DOHH2 (cell line): ENCODE data around the gene NHERF2.

Experiments
- H3F3A ChIP-seq: fragments of 200-600 bp; sonication (generic), shearing (Covaris generic); 2 replicates; pipeline ENCODE4 v1.6.0; 2016; ENCODE audit warnings: antibody characterized with exemption, mild to moderate bottlenecking; ENCODE audit not compliant: control insufficient read depth, insufficient read depth
- H3K27ac ChIP-seq: fragments of 200-600 bp; sonication (generic); 2 replicates; pipeline ENCODE4 v1.5.1; 2014; ENCODE audit warnings: low read depth, mild to moderate bottlenecking, low read length, moderate library complexity
- H3K27me3 ChIP-seq: fragments of 200-600 bp; sonication (generic); 2 replicates; pipeline ENCODE4 v1.6.1; 2014; ENCODE audit warnings: mild to moderate bottlenecking, low read length, mixed read lengths; ENCODE audit not compliant: control insufficient read depth
- H3K36me3 ChIP-seq: fragments of 200-600 bp; sonication (generic); 2 replicates; pipeline ENCODE4 v1.6.1; 2014; ENCODE audit warnings: mild to moderate bottlenecking, low read length, moderate library complexity, mixed read lengths; ENCODE audit not compliant: control insufficient read depth
- H3K4me1 ChIP-seq: fragments of 200-600 bp; sonication (generic); 2 replicates; pipeline ENCODE4 v1.6.1; 2014; ENCODE audit warnings: mild to moderate bottlenecking, low read length, mixed read lengths; ENCODE audit not compliant: control insufficient read depth
- H3K4me2 ChIP-seq: fragments of 200-600 bp; sonication (generic); 2 replicates; pipeline ENCODE4 v1.6.0; 2014; ENCODE audit warnings: mild to moderate bottlenecking, low read length, moderate library complexity
- H3K4me3 ChIP-seq: fragments of 200-600 bp; sonication (generic); 2 replicates; pipeline ENCODE4 v1.5.1; 2014; ENCODE audit warnings: mild to moderate bottlenecking, low read length, mixed read lengths
- H3K79me2 ChIP-seq: fragments of 200-600 bp; sonication (generic); 2 replicates; pipeline ENCODE4 v1.6.1; 2014; ENCODE audit warnings: mild to moderate bottlenecking, low read length, mixed read lengths; ENCODE audit not compliant: control insufficient read depth
- H3K9me2 ChIP-seq: fragments of 200-600 bp; sonication (generic); replicated peaks from 2 replicates; pipeline ENCODE4 v1.6.1; 2014; ENCODE audit warnings: mild to moderate bottlenecking, low read length, mixed read lengths; ENCODE audit not compliant: control insufficient read depth
- H3K9me3 ChIP-seq: fragments of 200-600 bp; sonication (generic); 2 replicates; pipeline ENCODE4 v1.6.1; 2014; ENCODE audit warnings: antibody characterized with exemption, low read length, mixed read lengths; ENCODE audit not compliant: control insufficient read depth, insufficient read depth
- H4K20me1 ChIP-seq: fragments of 200-600 bp; sonication (generic); 2 replicates; pipeline ENCODE4 v1.6.0; 2014; ENCODE audit warnings: low read depth, mild to moderate bottlenecking, antibody characterized with exemption, low read length, moderate library complexity; ENCODE audit not compliant: control insufficient read depth, insufficient read depth
- CTCF ChIP-seq: fragments of 200-600 bp; sonication (generic); IDR thresholded peaks from one replicate; pipeline ENCODE4 v1.5.1; 2014; ENCODE audit warnings: antibody characterized with exemption, mild to moderate bottlenecking, low read depth, low read length; ENCODE audit not compliant: poor library complexity, severe bottlenecking
- EZH2phosphoT487 ChIP-seq: fragments of 200-600 bp; sonication (generic); IDR thresholded peaks from 2 replicates; pipeline ENCODE4 v1.6.1; 2017; ENCODE audit warnings: borderline replicate concordance, mild to moderate bottlenecking, antibody characterized with exemption, low read length, moderate library complexity, mixed read lengths

The NHERF2 gene

DNA sequence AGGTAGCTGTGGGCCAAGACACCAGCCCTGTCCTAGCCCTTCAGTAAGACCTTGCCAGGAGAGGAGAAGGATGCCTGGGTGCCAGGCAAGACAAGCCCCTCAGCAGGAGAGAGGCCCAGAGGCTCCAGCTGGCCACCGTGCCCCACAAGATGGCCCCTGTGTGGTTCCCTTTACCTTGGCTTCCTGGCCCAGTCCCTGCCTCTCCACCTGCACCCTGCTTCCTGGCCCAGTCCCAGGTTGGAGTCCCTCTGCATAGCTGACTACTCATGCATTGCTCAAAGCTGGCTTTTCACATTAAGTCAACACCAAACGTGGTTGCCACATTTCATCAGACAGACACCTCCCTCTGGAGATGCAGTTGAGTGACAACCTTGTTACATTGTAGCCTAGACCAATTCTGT is 33.0 kb upstream of the NHERF2 start:
- no peak overlapping the region for H3K4me3 ChIP-seq
- H3K9me3 ChIP-seq: peaks cover 5% of the 10 kb centered on the region; the same call in 1 of the 2 replicates
- TF ChIP-seq EZH2phosphoT487 (no peak), CTCF (no peak)
- H3K27me3 ChIP-seq: peaks cover 17% of the 10 kb centered on the region
- no peaks in the 10 kb centered on the region for H4K20me1 ChIP-seq
- H3K27ac ChIP-seq: peak overlapping the region; percentile 34
- peaks cover 44% of the 10 kb centered on the region for H3K4me1 ChIP-seq
- no peaks in the 10 kb centered on the region for H3K79me2 ChIP-seq
- peak overlapping the region; percentile 10 for H3K4me2 ChIP-seq
- H3F3A ChIP-seq: peaks cover 38% of the 10 kb centered on the region
- peaks cover 36% of the 10 kb centered on the region for H3K36me3 ChIP-seq
- H3K9me2 ChIP-seq: no peaks in the 10 kb centered on the region

DNA sequence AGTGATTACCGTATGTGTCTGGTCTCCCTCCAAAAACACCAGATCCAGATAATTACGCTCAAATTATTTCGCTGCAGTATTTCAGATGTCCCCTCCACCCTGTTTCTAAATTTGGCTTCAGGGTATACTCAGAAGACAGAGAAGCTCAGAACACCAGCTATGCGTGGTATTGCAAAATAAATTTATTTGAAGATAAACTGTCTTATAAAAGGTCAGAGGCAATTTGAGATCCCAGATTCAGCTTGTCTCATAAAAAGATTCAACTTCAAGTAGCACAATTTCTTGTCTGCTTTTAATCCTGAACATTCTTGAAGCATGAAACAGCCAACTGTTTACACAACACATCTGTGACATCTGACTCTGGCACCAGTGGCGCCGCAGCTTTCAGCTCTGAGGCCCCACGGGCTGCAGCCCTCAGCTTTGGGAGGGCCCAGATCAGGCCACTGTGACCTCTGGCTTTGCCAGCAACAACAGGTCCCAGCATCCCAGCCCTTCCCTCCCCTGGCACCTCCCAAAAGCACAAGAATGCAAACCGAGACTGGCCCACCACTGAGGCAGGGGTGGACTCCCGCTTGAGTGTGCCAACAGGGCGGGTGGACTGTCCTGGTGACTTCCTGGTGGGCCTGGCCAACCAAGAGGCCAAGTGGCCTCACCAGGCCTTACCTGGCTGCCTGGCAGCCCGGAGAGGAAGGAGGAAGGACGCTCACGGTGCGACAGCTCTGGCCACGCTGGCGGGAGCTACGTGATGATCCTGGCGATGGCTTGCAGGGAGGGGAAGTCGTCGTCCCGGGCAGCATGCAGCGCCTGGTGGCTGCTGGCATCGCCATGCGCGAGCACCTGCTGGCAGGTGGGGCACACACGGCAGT is 29.0 kb upstream of the NHERF2 start:
- H3K27ac ChIP-seq: no peak overlapping the region
- H3K9me2 ChIP-seq: no peaks in the 10 kb centered on the region
- no peak overlapping the region for H3K4me2 ChIP-seq
- H3K4me3 ChIP-seq: no peak overlapping the region
- TF ChIP-seq EZH2phosphoT487 (no peak), CTCF (no peak)
- peaks cover 24% of the 10 kb centered on the region for H3F3A ChIP-seq
- H4K20me1 ChIP-seq: no peaks in the 10 kb centered on the region; the same call in 1 of the 2 replicates
- peaks cover 1% of the 10 kb centered on the region; the same call in 1 of the 2 replicates for H3K9me3 ChIP-seq
- peaks cover 13% of the 10 kb centered on the region for H3K79me2 ChIP-seq
- H3K27me3 ChIP-seq: no peaks in the 10 kb centered on the region
- peaks cover 17% of the 10 kb centered on the region for H3K4me1 ChIP-seq
- H3K36me3 ChIP-seq: peaks cover 72% of the 10 kb centered on the region

- no peaks in the 10 kb centered on the region for H3K27me3 ChIP-seq
- H4K20me1 ChIP-seq: peaks cover 7% of the 10 kb centered on the region
- TF ChIP-seq EZH2phosphoT487: no peak
- TF ChIP-seq CTCF: no peak
- peaks cover 20% of the 10 kb centered on the region for H3K79me2 ChIP-seq
- H3K9me3 ChIP-seq: no peaks in the 10 kb centered on the region
- no peak overlapping the region for H3K27ac ChIP-seq
- no peak overlapping the region for H3K4me3 ChIP-seq
- H3K9me2 ChIP-seq: no peaks in the 10 kb centered on the region
- H3K36me3 ChIP-seq: peaks cover 75% of the 10 kb centered on the region
- peaks cover 10% of the 10 kb centered on the region for H3K4me1 ChIP-seq
- peaks cover 24% of the 10 kb centered on the region for H3F3A ChIP-seq
- no peak overlapping the region for H3K4me2 ChIP-seq
These were observed 28.3 kb upstream of the NHERF2 start for GRCh38 chr16:1998360-1998835.
